HuH-7 (cell line): ENCODE measurements around the gene ZSCAN5A.
A peak's percentile ranks its signal among the peaks of the same experiment; 100 is the strongest.
"Not testable (repeated sequence)": the region's sequence is repeated elsewhere in the genome, so short reads cannot be mapped to it uniquely, and the experiment has no call there.

Source experiments
- DNase-seq: peaks from one replicate; pipeline ENCODE4 v3.0.0; 2011; ENCODE audit warnings: low spot score

ZSCAN5A gene

DNA sequence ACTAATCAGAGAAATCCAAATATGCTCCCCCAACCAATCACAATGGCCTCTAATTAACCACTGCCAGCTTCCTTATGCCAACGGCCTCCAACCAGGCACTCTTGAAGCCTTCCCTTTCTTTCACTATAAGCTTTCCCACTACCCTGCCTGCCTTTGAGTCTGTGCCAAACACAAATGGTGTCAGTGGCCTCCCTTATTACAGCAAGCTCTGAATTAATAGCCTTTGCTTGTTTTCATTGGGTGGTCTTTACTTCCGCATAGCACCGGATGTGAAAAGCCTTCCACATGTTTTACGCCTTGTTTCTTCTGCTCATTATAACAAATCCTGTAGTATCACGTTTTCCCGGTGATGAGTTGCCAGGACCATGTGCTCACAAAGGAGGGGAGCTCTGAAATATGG lies 43.5 kb downstream of the ZSCAN5A start:
- DNase-seq, result no peak

DNA sequence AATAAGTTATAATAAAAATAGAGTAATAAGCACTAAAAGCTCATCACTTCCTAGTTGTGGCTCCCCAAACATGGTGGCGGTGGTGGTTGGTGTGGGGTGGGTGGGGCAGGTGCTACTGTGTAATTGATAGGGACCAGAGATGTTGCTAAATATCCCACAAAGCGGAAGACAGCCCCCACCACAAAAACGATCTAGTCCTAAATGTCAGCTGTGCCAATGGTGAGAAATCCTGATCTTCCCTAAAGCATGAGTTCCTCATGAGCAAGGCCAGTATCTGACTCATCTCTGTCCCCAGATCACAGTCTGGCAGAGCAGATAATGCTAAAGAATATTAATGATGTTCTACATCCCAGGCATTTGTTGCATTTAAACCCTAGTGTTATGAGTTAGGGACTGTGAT lies 44.0 kb downstream of the ZSCAN5A start:
- no peak for DNase-seq

DNA sequence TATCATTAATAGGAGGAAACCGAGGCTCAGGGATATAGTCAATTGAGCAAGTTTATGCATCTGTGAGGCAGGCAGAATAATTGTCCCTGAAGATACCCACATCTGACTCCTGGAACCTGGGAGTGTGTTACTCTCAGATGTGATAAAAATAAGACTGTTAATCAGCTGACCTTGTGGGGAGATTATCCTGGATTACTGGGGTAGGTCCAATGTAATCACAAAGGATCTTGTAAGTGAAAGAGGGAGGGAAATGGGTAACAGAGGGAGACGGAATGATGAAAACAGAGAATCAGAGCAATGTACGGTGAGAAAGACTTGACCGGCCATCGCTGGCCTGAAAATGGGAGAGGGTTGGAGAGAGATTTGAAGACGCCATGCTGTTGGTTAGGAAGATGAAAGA lies 45.3 kb downstream of the ZSCAN5A start:
- DNase-seq, result no peak

DNA sequence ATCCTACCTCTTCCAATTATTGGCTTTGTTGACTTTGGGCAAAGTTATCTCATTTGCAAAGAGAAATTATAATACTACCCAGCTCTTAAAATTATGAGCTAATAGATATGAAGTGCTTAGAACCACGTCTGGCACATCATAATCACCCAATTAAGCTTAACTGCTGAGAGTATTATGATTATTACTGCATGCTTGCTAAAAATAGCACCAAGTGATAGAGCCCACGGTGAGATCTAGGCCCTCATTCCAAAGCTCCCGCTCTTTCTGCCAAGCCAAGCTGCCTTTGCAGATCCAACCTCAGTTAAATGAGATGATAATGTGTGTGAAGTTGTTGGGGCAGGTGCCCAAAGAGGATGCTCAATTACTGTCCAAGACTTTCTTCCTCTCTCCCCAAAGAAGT lies 48.6 kb downstream of the ZSCAN5A start:
- DNase-seq, result no peak

DNA sequence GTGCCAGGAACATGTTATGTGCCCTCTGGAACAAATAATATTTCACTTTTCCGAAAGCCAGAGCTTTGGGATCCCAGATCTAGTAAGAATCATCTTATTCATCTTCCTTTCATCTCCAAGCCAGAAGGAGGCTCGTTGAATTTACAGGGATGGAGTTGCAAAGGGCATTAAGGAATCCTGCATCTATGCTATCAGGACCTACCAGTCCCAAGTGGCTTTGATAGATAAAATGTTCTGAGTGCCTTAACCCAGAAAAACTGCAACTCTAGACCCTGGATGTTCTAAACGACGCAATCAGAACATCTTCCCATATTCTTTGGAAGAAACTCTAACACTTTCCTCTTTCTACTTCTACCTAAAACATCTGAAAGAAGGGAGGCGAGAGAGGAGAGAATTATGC lies 51.3 kb downstream of the ZSCAN5A start:
- no peak for DNase-seq

DNA sequence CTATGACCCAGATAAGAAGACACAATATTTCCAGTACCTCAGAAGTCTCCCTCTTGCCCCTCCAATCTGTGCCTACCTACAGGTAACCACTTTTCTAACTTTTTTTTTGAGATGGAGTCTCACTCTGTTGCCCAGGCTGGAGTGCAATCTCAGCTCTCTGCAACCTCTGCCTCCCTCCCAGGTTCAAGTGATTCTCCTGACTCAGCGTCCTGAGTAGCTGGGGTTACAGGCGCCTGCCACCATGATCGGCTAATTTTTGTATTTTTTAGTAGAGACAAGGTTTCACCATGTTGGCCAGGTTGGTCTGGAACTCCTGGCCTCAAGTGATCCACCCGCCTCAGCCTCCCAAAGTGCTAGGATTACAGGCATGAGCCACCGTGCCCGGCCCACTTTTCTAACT lies 52.7 kb downstream of the ZSCAN5A start:
- DNase-seq, result not testable (repeated sequence)

DNA sequence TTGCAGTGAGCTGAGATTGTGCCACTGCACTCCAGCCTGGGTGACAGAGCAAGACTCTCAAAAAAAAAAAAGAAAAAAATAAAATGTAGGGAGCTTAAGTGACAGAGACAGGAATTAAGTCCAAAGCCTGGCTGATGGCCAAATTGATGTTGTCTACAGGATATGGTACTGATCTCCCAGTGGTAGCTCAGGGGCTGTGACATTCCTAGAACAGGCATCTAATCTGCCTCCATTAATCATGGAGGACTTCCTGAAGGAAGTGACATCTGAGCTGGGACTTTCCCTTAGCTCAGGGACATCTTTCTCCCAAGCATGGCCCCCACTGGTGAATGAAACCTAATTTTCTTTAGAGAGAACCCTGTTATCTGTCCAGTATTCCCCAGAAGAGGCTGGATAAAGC lies 53.5 kb downstream of the ZSCAN5A start:
- DNase-seq, result no peak

DNA sequence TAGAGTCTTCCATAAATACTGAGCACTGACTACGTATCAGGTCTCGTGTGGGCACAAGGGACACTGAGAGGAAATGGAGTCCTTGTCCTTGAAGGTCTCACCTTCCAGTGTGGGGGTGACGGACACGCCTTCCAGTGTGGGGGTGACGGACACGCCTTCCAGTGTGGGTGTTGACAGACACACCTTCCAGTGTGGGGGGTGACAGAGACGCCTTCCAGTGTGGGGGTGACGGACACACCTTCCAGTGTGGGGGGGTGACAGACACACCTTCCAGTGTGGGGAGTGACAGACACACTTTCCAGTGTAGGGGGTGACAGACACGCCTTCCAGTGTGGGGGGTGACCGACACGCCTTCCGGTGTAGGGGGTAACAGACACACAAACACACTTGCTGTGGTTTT lies 56.4 kb downstream of the ZSCAN5A start:
- DNase-seq, result no peak

DNA sequence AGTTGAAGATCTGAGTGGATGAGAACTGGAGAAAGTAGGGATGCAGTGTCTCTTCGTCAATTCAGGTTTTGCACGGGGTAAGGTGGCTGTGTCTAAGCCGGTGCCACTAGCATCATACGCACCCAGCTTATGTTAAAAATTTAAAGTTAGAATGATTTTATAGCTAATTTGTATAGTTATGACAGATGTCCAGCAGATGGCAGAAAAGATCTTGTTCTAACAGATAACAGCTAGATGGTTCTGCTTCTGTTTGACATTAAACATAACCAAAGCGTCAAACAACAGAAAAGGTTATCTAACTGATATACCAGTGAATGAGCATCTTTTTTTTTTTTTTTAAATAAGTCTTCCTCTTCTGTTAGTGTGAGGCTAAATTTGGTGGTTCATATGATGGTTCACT lies 60.9 kb downstream of the ZSCAN5A start:
- peak; percentile 46 for DNase-seq

DNA sequence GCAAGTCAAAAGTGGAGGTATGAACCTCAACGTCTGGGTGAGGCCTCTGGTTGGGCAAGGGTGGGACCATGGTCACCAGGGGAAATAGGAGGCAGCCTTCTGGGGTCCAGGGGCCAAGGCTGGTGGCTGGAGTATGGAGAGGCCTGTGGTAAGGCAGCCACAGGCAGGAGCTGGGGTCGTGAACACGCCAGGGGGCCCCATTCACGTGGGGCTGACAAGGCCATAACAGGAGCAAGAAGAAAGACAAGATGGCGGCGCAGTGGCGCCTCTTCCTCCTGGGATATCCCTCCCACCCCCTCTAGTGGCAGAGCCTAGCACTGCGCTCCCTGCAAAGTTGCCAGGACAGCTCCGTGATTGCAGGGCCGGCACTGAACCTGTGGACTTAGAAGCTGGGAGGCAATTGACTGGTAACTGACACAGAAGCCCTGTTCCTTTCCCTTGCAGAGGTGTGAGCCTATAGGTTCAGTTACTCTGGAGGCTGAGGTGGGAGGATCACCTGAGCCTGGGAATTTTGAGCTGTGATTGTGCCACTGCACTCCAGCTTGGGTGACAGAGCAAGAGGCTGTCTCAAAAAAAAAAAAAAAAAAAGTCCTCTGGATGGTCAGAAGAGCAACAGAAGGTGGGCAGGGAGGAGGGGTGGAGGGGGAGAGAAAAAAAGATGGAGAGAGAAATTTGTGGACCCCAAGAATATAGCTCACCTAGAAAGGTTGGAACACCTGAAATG lies 61.8 kb downstream of the ZSCAN5A start:
- DNase-seq, result peak; percentile 90

DNA sequence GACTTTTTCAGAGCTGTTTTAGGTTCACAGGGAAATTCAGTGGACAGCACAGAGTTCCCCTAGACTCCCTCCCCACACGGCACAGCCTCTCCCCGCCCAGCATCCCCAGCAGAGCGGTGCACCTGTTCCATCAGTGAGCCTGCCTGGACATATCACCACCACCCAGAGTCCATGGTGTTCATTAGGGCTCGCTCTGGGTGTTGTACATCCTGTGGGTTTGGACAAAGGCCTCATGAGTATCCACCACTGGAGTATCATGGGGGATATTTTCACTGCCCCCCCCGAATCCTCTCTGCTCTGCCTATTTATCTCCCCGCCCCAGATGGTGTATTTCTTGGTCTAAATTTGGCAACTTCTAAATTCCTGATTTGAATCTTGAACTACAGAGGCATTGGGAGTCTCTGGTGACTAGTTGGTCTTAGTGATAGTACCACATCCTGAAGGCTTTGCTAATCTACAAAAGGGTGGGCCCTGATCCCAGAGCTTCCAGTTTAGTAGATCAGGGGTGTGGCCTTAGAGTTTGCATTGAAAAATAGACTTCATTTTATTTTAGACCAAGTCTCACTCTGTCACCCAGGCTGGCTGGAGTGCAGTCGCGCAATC lies 65.8 kb downstream of the ZSCAN5A start:
- not testable (repeated sequence) for DNase-seq

DNA sequence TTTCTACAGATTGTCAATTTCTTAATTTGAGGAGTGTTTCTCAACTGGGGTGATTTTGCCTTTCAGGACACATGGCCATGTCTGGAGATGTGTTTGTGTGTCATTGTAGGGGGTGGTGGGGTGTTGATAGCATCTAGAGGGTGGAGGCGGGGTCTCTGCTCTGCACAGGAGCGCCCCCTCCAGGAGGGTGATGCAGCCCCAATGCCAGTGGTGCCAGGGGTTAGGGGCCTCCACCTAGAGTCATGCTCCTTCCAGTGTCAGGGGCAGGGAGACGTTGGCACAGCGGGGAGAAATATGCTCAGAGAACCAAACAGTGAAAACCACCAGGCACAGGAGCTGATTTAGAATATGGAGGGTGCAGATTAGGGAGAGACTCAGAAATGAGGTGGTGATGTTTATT lies 68.9 kb downstream of the ZSCAN5A start:
- DNase-seq, result not testable (repeated sequence)

DNA sequence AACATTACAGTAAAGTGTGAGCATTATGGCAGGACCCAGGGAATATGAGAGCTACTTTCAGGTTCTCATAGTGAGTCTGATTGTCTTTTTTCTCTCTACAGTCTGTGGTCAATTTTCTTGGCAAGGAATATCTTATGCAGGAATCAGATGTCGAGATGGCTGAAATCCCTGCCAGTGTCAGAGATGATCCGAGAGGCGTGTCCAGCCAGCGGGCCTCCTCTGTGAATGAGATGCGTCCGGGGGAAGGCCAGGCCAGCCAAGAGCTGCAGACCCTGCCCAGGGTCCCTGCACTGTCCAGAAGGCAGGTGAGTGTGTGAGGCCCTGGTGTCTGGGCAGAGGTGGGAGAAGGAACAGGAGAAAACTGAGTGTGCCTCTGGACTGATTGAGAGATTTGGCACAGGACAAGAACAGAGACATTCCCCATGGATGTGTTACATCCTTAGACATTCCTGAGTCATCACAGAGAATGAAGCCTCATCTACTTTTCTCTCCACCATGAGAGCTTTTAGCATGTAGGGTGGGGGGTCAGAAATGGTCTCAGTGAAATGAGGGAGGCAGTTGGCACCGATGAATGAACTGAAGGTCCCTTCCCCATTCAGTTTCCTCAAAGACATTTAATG lies 69.4 kb downstream of the ZSCAN5A start:
- no peak for DNase-seq

DNA sequence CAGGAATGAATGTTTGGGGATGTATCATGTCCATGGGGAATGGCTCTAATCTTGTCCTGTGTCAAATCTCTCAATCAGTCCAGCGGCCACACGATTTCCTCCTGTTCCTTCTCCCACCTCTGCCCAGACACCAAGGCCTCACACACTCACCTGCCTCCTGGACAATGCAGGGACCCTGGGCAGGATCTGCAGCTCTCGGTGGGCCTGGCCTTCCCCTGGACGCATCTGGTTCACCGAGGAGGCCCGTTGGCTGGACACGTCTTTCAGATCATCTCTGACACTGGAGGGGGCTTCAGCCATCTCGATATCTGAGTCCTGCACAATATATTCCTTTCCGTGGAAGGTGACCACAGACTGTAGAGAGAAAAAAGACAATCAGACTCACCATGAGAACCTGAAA lies 91.2 kb downstream of the ZSCAN5A start:
- no peak for DNase-seq

DNA sequence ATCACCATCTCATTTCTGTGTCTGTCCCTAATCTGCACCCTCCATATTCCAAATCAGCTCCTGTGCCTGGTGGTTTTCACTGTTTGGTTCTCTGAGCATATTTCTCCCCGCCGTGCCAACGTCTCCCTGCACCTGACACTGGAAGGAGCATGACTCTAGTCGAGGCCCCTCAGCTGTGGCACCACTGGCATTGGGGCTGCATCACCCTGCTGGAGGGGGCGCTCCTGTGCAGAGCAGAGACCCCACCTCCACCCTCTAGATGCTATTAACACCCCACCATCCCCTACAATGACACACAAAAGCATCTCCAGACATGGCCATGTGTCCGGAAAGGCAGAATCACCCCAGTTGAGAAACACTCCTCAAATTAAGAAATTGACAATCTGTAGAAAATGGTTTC lies 91.7 kb downstream of the ZSCAN5A start:
- no peak for DNase-seq

DNA sequence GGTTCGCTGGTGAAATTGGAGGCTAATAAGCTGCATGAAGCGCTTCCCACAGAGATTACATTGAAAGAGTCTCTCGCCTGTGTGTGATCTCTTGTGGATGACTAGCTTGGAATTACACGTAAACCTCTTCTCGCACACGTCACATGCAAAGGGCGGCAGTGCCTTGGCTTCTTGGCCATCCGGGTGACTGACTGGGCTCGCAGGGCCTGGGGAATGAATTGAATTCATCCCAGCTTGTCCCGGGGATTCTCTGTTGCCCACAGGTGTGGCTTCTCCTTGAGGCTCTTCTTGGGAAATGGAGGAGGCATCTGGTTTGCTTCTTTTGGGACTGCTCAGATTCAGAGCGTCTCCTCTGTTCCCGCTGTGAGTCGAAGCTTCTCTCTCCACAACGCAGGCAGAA lies 92.8 kb downstream of the ZSCAN5A start:
- DNase-seq, result no peak

DNA sequence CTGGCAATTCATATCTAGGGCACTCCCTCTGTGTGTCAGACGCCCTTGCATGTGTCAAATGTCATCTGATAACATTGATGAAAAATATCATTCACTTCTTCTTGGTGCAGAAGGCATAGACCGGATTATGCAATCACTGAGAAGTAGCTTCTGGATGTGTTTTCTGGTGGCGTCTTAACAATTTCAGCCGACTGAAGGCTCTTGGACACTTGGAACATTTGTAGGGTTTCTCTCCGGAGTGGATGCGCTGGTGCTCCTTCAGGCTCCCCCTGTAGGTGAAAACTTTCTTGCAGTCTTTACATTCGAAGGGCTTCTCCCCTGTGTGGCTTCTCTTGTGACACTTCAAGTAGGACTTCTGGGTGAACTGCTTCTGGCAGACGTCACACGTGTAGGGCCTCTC lies 93.2 kb downstream of the ZSCAN5A start:
- DNase-seq, result peak; percentile 56

DNA sequence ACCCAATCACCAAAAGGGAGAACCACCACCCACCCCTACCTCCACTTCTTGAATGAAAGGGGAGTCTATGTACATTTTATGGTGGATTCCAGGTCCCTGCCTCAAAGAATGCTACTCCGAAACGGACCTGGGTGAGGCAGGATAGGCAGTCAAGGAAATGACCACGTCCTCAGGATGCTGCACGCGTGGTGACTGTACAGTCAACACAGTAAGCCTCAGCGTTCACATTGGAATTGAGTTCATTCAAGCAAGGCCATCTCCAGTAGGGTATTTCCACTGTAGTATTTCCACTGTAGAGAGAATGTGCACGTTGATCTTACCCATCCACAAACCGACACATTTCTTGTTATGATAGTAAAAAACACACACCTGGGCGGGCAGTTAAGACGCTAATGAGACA lies 95.7 kb downstream of the ZSCAN5A start:
- no peak for DNase-seq

DNA sequence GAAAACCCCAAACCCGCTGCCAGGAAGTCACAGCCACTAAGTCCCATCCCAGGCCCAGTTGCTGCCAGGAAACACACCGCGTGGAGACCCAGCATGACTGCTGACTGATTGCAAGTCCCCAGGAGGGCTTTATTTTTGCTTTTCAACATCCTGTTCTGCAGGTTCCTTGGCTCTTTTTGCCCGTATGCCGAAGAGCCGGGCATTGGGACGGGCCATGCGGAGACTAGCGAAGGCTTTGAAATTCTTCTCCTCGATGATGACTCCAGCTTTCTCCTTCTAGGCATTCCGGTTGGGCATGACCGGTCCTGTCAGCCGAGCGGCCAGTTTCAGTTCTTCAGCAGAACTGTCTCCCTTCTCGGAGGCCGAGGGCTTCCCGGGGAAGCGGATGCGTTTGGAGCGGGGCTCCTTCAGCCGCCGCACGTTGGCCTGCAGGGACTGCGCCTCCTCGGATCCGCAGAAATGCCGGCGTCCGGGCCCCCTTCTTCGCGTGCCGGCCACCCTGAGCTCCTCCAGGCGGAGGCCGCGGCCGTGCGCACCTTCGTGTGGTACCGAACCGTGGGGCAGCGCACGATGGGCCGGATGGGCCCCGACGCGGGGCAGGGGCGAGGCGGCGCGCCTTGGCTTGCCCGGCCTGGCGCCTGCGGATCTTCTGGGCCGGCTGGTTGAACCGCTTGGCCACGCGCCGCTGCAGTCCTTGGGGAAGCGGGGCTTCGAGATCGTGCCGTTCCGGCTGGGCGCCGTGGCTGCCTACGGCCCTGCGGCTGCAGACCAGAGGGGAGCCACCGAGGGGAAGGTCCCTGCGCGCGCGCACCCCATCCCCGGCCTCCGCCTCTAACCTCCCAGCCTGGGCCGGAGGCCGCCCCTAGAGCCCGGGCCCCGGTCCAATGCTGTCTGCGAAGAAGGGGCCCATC lies 97.3 kb downstream of the ZSCAN5A start:
- no peak for DNase-seq

DNA sequence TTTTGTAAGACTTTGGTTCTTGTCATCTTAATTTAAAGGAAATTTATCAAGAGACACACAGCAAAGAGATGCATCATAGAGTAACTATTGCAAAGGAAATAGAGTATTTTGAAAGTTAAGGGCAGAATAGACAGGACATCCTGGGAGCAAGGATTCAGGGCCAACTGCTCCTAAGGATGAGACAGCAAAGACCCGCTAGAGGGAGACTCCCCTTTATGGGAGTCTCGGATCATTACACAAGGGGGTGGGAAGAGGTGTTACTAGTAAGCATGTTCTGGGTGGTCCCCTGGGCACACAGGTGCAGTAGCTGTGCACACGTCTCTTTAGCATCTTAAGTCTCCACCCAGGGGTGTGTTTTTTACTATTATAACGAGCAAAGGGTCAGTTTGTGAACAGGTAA lies 102.9 kb downstream of the ZSCAN5A start:
- DNase-seq, result no peak

DNA sequence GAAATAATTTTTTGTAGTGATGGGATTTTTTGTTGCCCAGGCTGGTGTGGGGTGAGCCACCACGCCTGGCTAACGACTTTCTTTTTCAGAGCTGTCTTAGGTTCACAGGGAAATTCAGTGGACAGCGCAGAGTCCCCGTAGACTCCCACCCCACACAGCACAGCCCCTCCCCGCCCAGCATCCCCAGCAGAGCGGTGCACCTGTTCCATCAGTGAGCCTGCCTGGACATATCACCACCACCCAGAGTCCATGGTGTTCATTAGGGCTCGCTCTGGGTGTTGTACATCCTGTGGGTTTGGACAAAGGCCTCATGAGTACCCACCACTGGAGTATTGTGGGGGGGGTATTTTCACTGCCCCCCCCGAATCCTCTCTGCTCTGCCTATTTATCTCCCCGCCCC lies 104.6 kb downstream of the ZSCAN5A start:
- not testable (repeated sequence) for DNase-seq

DNA sequence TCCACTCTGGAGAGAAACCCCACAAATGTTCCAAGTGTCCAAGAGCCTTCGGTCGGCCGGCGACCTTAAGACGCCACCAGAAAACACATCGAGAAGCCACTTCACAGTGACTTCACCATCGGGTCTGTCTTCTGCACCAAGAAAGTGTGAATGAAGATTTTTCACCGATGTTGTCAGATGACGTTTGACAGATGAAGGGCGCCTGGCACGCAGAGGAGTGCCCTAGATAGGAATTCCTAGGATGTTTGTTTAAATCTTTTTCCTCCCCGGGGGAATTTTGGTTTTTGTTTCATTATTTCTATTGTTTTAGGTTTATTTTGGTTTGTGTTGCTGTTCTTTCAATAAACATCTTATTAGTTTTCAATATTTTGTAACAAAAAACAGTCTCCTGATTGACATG lies 105.5 kb downstream of the ZSCAN5A start:
- DNase-seq, result no peak

DNA sequence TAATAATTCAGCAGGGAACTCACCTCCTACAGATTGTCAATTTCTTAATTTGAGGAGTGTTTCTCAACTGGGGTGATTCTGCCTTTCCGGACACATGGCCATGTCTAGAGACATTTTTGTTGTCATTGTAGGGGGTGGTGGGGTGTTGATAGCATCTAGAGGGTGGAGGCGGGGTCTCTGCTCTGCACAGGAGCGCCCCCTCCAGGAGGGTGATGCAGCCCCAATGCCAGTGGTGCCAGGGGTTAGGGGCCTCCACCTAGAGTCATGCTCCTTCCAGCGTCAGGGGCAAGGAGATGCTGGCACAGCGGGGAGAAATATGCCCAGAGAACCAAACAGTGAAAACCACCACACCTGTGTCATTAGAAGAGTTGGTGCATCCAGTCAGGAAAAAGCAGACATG lies 107.1 kb downstream of the ZSCAN5A start:
- DNase-seq, result not testable (repeated sequence)
